Activated T-helper 1 cell treated with Interleukin-2 at 50 U/mL for 16 hours (primary cell): ENCODE data around the gene HGFAC.
A peak's percentile ranks its signal among the peaks of the same experiment; 100 is the strongest.

Source experiments
- DNase-seq: peaks from one replicate; pipeline ENCODE4 v3.0.0-alpha.2; 2020; ENCODE audit warnings: low read depth

The HGFAC gene

GRCh38 chr4:3473996-3474765 is 32.4 kb downstream of the HGFAC start:
- no peak for DNase-seq

GRCh38 chr4:3475041-3475712 is 33.4 kb downstream of the HGFAC start:
- DNase-seq: no peak

- no peak for DNase-seq
Observed at GRCh38 chr4:3475713-3476260, 34.0 kb downstream of the HGFAC start.

GRCh38 chr4:3476341-3476747 is 34.6 kb downstream of the HGFAC start:
- no peak for DNase-seq

- no peak for DNase-seq
Observed at GRCh38 chr4:3476936-3477749, 35.4 kb downstream of the HGFAC start.

GRCh38 chr4:3477750-3478430 is 36.1 kb downstream of the HGFAC start:
- DNase-seq: no peak

GRCh38 chr4:3478446-3479357 is 36.9 kb downstream of the HGFAC start:
- DNase-seq: no peak

GRCh38 chr4:3479358-3480101 is 37.8 kb downstream of the HGFAC start:
- DNase-seq: no peak

GRCh38 chr4:3480528-3481112 is 38.9 kb downstream of the HGFAC start:
- DNase-seq: peak; percentile 47

- no peak for DNase-seq
Observed at GRCh38 chr4:3481113-3481531, 39.4 kb downstream of the HGFAC start.

GRCh38 chr4:3481783-3482393 is 40.1 kb downstream of the HGFAC start:
- no peak for DNase-seq

- no peak for DNase-seq
Observed at GRCh38 chr4:3482707-3483106, 40.9 kb downstream of the HGFAC start.

- DNase-seq: no peak
Observed at GRCh38 chr4:3483471-3483921, 41.7 kb downstream of the HGFAC start.

- no peak for DNase-seq
Observed at GRCh38 chr4:3484057-3484973, 42.5 kb downstream of the HGFAC start.

- DNase-seq: no peak
Observed at GRCh38 chr4:3485011-3485791, 43.4 kb downstream of the HGFAC start.

GRCh38 chr4:3485886-3486540 is 44.2 kb downstream of the HGFAC start:
- DNase-seq: no peak
